GM12892 (cell line): ENCODE data around the gene SECISBP2L.

Source experiments
- POLR2A ChIP-seq: IDR thresholded peaks from 2 replicates; pipeline ENCODE4 v1.6.1; 2011; ENCODE audit warnings: low read depth, low read length, control low read depth
- POLR2AphosphoS5 ChIP-seq: IDR thresholded peaks from 2 replicates; pipeline ENCODE4 v1.6.1; 2011; ENCODE audit warnings: low read depth, low read length, control low read depth
- TAF1 ChIP-seq: IDR thresholded peaks from 2 replicates; pipeline ENCODE4 v1.6.1; 2011; ENCODE audit warnings: low read depth, mild to moderate bottlenecking, control low read depth, low read length, borderline replicate concordance

DNA sequence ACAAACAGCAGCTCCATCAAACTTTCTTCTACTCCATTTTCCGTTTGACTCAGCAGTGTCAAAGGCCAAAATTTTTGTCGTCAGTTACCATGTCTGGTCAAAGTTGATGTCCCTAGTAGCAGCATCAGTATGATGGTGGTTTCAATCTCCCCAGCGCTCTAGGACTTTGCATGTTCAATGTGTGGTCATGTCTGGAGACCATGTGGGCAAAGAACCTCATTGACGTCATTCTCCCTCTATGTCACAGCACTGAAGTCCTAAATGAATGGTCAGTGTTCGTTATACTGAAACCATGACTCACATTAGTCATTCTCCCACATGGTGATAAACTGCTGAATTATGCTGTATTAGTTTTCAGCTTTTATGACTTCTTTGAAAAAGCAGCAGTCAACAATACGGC, 105.7 kb downstream of the SECISBP2L start:
- TF ChIP-seq POLR2A (no peak), POLR2AphosphoS5 (no peak), TAF1 (no peak)
